Liver (tissue), 3 donors: ENCODE results near the gene DOCK9.

Source experiments
- CTCF ChIP-seq: fragments of 150-350 bp; IDR thresholded peaks from 2 replicates; pipeline ENCODE4 v1.5.1; 2017; ENCODE audit warnings: improper control_type of control experiment, low read depth, low read length; ENCODE audit not compliant: missing input control
- RAD21 ChIP-seq, 2 donors: IDR thresholded peaks; 2 replicates each; pipeline ENCODE4 v1.6.1; 2016; ENCODE audit warnings: antibody characterized with exemption in 2 of 2, mild to moderate bottlenecking in 2 of 2
- REST ChIP-seq: IDR thresholded peaks from 2 replicates; pipeline ENCODE4 v1.6.1; 2016; ENCODE audit warnings: antibody characterized with exemption, mild to moderate bottlenecking
- RXRA ChIP-seq, 2 donors: IDR thresholded peaks; 2 replicates each; pipeline ENCODE4 v1.6.1; 2017 to 2018; ENCODE audit warnings: antibody characterized with exemption in 2 of 2, mild to moderate bottlenecking in 1 of 2
- SP1 ChIP-seq: IDR thresholded peaks from 2 replicates; pipeline ENCODE4 v1.6.1; 2018; ENCODE audit warnings: antibody characterized with exemption, mild to moderate bottlenecking
- TAF1 ChIP-seq: conservative IDR thresholded peaks from 2 replicates; pipeline ENCODE4 v1.6.1; 2016; ENCODE audit warnings: antibody characterized with exemption, mild to moderate bottlenecking
- ZBTB33 ChIP-seq: IDR thresholded peaks from 2 replicates; pipeline ENCODE4 v1.6.1; 2016; ENCODE audit warnings: antibody characterized with exemption
- TF ChIP-seq, protein P1 (sequence below): IDR thresholded peaks from 2 replicates; pipeline ENCODE4 v1.6.1; 2016; ENCODE audit warnings: antibody characterized with exemption
- TF ChIP-seq, protein P2 (sequence below): IDR thresholded peaks from 2 replicates; pipeline ENCODE4 v1.6.1; 2016; ENCODE audit warnings: antibody characterized with exemption
- donor health status: healthy.
- donor health status: healthy.

DNA sequence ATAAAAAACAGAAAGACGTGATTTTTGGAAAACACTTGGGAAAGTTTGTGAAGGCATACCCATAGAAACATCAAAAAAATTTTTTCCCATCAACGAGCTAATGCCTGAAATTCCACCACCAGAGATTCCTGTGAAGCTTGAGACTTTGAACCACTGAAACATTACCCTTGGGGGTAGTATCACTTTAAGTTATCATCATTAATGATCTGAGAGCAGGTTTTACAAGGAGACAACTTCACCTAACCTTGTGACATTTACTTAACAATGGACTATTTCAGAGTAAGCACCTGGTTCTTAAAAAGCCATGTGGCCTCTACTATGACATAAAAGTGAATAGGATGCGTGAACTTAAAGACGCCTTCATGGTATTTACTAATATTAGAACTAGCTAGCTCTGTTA, 51.9 kb downstream of the DOCK9 start:
- TF ChIP-seq CTCF = no peak
- TF ChIP-seq, protein P1, sequence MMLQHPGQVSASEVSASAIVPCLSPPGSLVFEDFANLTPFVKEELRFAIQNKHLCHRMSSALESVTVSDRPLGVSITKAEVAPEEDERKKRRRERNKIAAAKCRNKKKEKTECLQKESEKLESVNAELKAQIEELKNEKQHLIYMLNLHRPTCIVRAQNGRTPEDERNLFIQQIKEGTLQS = no peak
- TF ChIP-seq RAD21 (IDR thresholded peaks at IDR 0.05) = no peak
- TF ChIP-seq, protein P2, sequence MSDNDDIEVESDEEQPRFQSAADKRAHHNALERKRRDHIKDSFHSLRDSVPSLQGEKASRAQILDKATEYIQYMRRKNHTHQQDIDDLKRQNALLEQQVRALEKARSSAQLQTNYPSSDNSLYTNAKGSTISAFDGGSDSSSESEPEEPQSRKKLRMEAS = no peak
- no peak for TF ChIP-seq ZBTB33
- TF ChIP-seq TAF1 = no peak
- no peak for TF ChIP-seq SP1
- no peak for TF ChIP-seq RXRA (IDR thresholded peaks at IDR 0.05)
- no peak for TF ChIP-seq REST
